ENCODE measurements around the gene ASAP2.

ASAP2 gene

DNA sequence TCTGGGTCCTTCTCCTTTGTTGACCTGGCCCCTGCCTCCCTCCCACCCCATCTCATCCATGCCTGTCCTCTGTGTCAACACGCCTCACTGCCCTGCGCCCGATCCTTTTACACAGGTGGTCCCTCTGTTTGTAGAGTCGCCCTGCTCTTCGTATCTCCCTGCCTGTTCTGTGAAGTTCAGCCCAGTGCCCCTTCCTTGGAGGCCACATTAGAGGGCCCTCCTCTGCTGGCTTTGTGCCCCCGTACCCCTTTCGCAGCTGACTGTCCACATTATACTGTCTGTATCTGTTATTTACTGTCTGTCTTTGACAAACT is 25.5 kb downstream of the ASAP2 start:
- no peak for DNase-seq

GRCh38 chr2:9232886-9233285 is 26.3 kb downstream of the ASAP2 start:
- no peak for DNase-seq

DNA sequence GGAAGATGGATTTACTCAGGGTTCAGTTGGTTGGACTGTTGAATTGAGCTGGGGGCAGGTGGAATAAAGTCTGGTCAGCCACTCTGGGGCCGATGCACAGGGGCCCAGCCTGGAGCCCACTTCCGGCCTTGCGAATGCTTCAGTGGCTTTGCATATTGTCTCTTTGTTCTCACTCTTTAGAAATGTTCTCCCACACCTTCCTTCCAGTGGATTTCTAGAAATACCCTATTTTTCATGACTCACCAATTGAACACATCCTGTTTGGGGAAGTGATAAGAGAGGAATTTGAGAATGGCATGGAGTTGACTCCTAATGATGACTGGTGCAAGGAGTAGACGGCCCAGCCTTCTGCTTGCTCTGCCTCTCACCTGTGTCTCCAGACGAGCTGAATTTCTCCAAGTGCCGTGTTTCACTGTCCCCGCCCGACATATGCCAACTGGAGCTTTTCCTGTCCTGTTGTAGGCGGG is 28.1 kb downstream of the ASAP2 start:
- DNase-seq: no peak

GRCh38 chr2:9235147-9236044 is 28.8 kb downstream of the ASAP2 start:
- no peak for DNase-seq

- no peak for DNase-seq
These were observed 29.4 kb downstream of the ASAP2 start for GRCh38 chr2:9236045-9236344.

GRCh38 chr2:9236867-9237266 is 30.3 kb downstream of the ASAP2 start:
- DNase-seq: no peak

GRCh38 chr2:9237831-9238230 is 31.2 kb downstream of the ASAP2 start:
- no peak for DNase-seq

GRCh38 chr2:9238591-9239326 is 32.1 kb downstream of the ASAP2 start:
- no peak for DNase-seq

DNA sequence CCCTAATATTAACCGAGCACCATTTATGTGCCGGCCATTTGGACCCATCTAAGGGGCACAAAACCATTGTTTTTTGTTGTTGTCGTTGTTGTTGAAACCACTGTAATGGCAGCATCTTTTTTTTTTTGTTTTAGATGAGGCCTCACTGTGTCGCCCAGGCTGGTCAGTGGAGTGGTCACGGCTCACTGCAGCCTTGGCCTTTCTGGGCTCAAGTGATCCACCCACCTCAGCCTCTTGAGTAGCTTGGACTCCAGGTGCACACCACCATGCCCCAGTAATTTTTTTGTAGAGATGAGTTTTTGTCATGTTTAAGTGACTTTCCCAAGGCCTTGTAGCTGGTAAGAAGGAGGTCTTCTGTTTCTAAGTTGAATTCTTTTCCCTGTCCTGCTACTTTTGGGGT is 33.0 kb downstream of the ASAP2 start:
- no peak for DNase-seq

DNA sequence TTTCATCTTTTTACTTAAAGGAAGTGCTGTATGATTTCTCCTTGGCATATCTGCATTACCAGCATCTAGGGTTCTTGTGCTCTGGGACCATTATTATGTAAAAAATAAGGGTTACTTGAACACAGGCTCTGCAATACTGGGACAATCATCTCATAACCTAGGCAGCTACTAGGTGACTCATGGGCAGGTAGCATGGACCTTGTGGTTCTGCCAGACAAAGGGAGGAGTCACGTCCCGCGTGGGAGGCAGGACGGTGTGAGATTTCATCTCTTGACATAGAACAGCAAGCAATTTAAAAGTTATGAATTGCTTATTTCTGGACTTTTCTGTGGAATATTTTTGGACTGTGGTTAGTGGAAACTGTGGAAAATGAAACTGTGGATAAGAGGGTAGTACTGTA is 34.1 kb downstream of the ASAP2 start:
- DNase-seq: no peak

- DNase-seq: no peak
These were observed 34.6 kb downstream of the ASAP2 start for GRCh38 chr2:9241233-9241632.

DNA sequence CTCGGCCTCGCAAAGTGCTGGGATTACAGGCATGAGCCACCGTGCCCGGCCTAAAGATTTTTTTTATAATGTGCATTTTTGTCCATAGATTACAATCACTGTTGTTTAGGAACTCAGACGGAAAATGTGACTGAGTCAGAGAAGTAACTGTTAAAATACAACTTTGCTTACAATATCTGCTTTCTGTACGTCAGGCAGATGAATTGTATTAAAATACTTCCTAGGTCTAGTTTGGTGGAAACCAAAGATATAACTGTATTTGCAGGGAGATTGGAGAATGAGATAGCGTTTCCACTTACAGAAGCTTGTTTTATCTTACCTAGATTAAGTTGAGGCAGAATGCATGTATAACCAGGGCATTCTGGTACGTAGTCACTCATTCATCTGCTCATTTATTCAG is 36.7 kb downstream of the ASAP2 start:
- DNase-seq: no peak

- no peak for DNase-seq
These were observed 38.5 kb downstream of the ASAP2 start for GRCh38 chr2:9244985-9245544.

- DNase-seq: no peak
These were observed 40.6 kb downstream of the ASAP2 start for GRCh38 chr2:9247177-9247576.

DNA sequence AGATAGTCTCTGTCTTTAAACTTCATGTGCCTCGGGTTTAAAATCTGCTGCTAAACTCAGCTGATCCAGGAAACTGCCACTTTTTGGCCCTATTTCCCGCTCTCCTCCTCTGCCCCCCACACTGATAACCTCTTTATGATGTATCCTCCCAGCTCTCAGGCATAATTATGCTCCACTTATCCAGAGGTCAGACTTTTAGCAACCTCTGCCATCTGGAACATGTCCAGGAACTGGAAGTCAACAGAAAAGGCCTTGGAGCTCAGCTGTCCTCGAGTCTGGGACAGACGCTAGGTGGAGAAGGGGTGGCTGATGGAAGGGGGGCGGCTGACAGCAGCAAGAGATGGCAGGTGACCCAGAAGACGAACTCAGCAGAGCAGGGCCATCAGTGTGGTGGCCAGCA is 41.2 kb downstream of the ASAP2 start:
- no peak for DNase-seq

DNA sequence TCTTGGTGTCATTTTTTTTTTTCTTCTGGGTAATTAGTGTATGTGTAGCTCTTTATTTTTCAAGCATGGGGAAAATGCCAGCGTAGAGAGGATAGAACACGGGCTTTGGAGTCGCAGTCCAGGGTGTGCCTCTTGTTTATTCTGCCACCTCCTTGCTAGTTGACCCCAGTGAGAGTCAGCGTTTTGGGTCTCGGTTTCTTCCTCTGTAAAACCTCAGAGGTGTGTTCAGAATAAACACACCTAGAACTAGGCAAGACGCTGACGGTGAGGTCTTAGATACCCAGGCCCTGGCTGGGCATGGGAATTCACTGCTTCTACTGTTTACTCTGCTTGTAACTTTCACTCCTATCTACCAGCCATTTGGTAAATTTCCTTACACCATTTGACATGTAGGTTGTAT is 41.8 kb downstream of the ASAP2 start:
- no peak for DNase-seq

DNA sequence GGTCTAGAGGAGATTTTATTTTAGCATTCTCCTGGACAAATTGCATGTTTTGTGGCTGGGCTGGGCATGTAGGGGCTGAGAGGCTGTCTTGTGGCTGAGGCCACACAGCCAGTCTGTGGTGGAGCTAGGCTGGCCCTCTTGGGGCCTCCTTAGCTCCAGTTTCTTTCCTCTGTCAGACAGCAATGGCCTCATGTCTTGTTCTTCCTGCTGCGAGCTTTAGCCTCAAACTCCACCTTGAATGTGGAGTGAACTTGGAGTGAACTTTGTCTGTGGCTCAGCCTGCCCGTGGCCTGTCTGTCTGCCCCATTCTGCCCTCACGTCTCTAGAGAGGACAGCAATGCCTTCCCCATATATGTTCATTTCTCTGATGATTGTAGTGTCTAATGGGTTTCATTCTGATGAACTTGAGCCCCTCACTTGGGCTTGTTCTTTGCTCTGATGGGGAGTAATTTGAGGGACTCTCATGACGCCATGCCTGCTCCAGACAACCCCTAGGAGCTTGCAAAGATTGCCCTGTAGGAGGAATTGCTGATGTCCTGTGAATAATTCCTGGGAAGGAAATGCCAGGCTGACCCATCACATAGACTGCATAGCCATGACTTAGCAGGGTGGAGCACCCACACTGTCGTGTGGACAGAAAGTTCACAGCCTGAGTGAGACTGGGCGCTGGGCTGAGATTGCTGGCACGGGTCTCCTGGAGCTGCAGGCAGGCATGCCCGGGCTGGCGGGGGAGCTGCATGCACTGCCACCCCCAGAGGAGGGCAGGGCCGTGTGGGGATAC is 42.6 kb downstream of the ASAP2 start:
- DNase-seq: no peak

GRCh38 chr2:9250091-9250490 is 43.5 kb downstream of the ASAP2 start:
- no peak for DNase-seq

- no peak for DNase-seq
These were observed 44.0 kb downstream of the ASAP2 start for GRCh38 chr2:9250498-9251153.

DNA sequence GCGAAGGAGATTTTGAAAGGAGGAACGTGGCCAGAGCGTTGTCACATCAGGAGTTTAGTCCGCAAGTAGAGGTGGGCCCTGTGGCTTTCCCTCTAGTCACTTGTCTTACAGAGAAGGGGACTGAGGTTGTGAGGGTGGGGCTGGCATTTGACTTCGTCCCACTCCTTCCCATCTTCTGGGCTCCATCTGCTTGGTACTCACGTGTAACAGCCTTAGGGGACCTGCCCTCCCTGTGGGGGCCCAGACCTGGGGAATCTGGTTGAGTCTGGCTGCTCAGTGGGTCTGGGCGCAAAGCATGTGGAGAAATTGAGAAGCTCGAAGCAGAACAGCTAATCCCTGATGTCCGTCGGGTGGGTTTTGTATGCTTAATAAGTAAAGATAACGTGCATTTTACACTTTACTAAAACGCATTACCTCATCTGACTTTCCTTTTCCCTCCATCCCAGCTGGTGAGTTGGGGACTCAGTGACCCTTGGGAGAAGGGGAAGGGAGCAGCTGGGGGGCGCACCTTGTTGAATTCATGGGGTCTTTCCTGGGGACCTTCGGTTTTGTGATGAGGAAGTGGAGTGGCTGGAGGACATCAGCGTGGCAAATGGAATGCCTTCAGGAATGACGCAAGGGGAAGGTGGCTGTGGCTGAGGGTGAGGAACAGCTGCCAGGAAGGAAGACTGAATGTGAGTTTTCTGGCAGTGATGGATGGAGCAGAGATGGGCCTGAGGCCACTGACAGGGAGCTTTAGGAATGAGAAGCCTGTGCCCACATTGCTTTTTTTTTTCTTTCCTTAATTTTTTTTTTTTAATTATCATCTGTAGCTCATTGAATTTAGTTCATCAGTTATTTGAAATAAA is 44.8 kb downstream of the ASAP2 start:
- DNase-seq: no peak

DNA sequence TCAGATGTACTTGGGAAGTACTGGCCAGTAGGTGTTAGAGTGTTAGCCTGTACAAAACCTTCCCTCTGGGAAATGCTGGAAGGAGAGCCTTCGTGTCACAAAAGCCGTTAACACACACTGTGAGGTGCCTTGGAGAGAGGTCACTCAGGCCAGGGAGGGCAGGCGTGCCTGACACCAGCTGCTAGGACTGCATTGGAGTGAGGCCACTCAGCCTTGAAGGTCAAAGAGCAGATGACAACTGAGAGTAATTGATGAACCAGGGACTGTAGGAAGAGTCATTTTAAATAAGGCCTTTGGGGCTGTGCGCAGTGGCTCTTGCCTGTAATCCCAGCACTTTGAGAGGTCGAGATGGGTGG is 45.4 kb downstream of the ASAP2 start:
- no peak for DNase-seq

GRCh38 chr2:9255416-9255815 is 48.8 kb downstream of the ASAP2 start:
- DNase-seq: no peak

All from activated gamma-delta T cell treated with Interleukin-2 at 50 U/mL for 16 hours (primary cell).